GM12878 (cell line): ENCODE results near the gene CCDC28A. TPM values are rescaled to one million over a fixed set of nuclear protein-coding genes. Genes with fewer than 3 reads are reported as not detected.

ENCODE experiments used
- ATAC-seq: fragments of 200-7000 bp; cut with Tn5 transposase; 3 replicates; pipeline ENCODE4 v1.9.1; 2020; ENCODE audit warnings: mild to moderate bottlenecking, moderate library complexity
- BruUV-seq: library from RNA; stranded (reverse); fragments of 400-500 nt; replicated peaks from 2 replicates; lab custom pipeline; 2021; lab: Mats Ljungman, UMichigan
- CTCF ChIA-PET: fragments of 300-600 bp; sonication (Branson Sonifier 250); formaldehyde crosslinking; extraction: SDS; loops from one replicate; lab custom pipeline; 2021; ENCODE audit warnings: inconsistent platforms; lab: Yijun Ruan, JAX
- POLR2A ChIA-PET: fragments of 350-600 bp; formaldehyde crosslinking; extraction: SDS; loops from one replicate; lab custom pipeline; 2021; ENCODE audit warnings: inconsistent platforms; lab: Charles Lee
- RAD21 ChIA-PET: fragments of 300-600 bp; sonication (Branson Sonifier 250); formaldehyde crosslinking; loops from one replicate; lab custom pipeline; 2023; ENCODE audit warnings: antibody characterized with exemption; ENCODE audit not compliant: unreplicated experiment; lab: Charles Lee
- SMC1A ChIA-PET: fragments of 300-600 bp; sonication (Branson Sonifier 250); formaldehyde crosslinking; loops from one replicate; lab custom pipeline; 2023; ENCODE audit not compliant: unreplicated experiment, uncharacterized antibody; lab: Charles Lee
- DNase-seq: peaks from one replicate; pipeline ENCODE4 v3.0.0-alpha.2; 2011; ENCODE audit warnings: low read depth, low spot score
- FAIRE-seq: peaks from 3 replicates; lab custom pipeline; 2011; peaks lifted over from hg19 to GRCh38; lab: Jason Lieb, UNC
- H2AFZ ChIP-seq: 2 replicates; pipeline ENCODE4 v1.6.0; 2011; ENCODE audit warnings: low read depth, low read length, control low read depth; ENCODE audit not compliant: control insufficient read depth
- H3K27ac ChIP-seq: 2 replicates; pipeline ENCODE4 v1.5.1; 2011; ENCODE audit warnings: control low read depth; ENCODE audit not compliant: control insufficient read depth, insufficient read depth
- H3K27me3 ChIP-seq, 2 experiments: replicated peaks in 1 of 2; 2 replicates each; pipeline versions ENCODE4 v1.6.0 to v1.6.1; 2011; ENCODE audit warnings: low read length in 1 of 2; ENCODE audit not compliant: control insufficient read depth in 2 of 2, insufficient read depth in 2 of 2
- H3K36me3 ChIP-seq, 2 experiments: 2 replicates each; pipeline ENCODE4 v1.5.1; 2011; ENCODE audit warnings: low read length in 1 of 2; ENCODE audit not compliant: control insufficient read depth in 2 of 2, insufficient read depth in 2 of 2
- H3K4me1 ChIP-seq: 2 replicates; pipeline ENCODE4 v1.6.1; 2011; ENCODE audit warnings: mild to moderate bottlenecking, low read length, moderate library complexity, mixed read lengths; ENCODE audit not compliant: control insufficient read depth, insufficient read depth
- H3K4me2 ChIP-seq: 2 replicates; pipeline ENCODE4 v1.6.0; 2011; ENCODE audit warnings: control low read depth; ENCODE audit not compliant: control insufficient read depth, insufficient read depth
- H3K4me3 ChIP-seq: fragments of 200-600 bp; sonication (generic); 2 replicates; pipeline ENCODE4 v1.5.1; 2016
- H3K79me2 ChIP-seq: 2 replicates; pipeline ENCODE4 v1.6.0; 2011; ENCODE audit warnings: low read length; ENCODE audit not compliant: control insufficient read depth, insufficient read depth
- H3K9ac ChIP-seq: 2 replicates; pipeline ENCODE4 v1.8.0; 2011; ENCODE audit warnings: low read length, control low read depth, mixed read lengths; ENCODE audit not compliant: control insufficient read depth, insufficient read depth
- H3K9me3 ChIP-seq: replicated peaks from 3 replicates; pipeline ENCODE4 v1.5.1; 2011; ENCODE audit warnings: mild to moderate bottlenecking, low read length; ENCODE audit not compliant: control insufficient read depth, insufficient read depth
- H4K20me1 ChIP-seq: 2 replicates; pipeline ENCODE4 v1.6.0; 2011; ENCODE audit not compliant: control insufficient read depth, insufficient read depth
- ATF7 ChIP-seq: fragments of 450-650 bp; IDR thresholded peaks from 2 replicates; pipeline ENCODE4 v1.6.1; 2016; ENCODE audit warnings: low read depth, mild to moderate bottlenecking
- IKZF1 ChIP-seq: fragments of 450-650 bp; conservative IDR thresholded peaks from 2 replicates; pipeline ENCODE4 v1.6.1; 2017; ENCODE audit warnings: antibody characterized with exemption, mild to moderate bottlenecking
- NR2F1 ChIP-seq: fragments of 450-650 bp; conservative IDR thresholded peaks from 2 replicates; pipeline ENCODE4 v1.6.1; 2017; ENCODE audit warnings: mild to moderate bottlenecking
- RUNX3 ChIP-seq: IDR thresholded peaks from 2 replicates; pipeline ENCODE4 v1.6.1; 2012; ENCODE audit warnings: low read length, inconsistent platforms
- WGBS: methylation state at CpG from one replicate; pipeline ENCODE4 v1.1.6; 2016; ENCODE audit warnings: low lambda C conversion rate; ENCODE audit not compliant: insufficient replicate concordance, insufficient coverage; ENCODE audit errors: missing lambda C conversion rate; 5-methylcytosine and 5-hydroxymethylcytosine counted together
- in situ Hi-C: fragments of 300-500 bp; cut with MboI; formaldehyde crosslinking; loops from 9 replicates; pipeline ENCODE4 v1.14.3; 2018; ENCODE audit warnings: mixed read lengths
- intact Hi-C: fragments of 100-400 bp; cut with micrococcal nuclease; formaldehyde crosslinking; loops from one replicate; pipeline ENCODE4 v1.14.2; 2022; ENCODE audit not compliant: unreplicated experiment
- polyA plus RNA-seq, 11 experiments: library from polyadenylated mRNA; depleted of rRNA in 4 of 11; unstranded in 6 of 11; stranded (reverse) in 5 of 11; fragments of >200 nt; fragmentation: Nextera tagmentation in 4 of 11; fragmentation: Illumina TruSeq in 1 of 11; extraction: Ambion mirVana in 4 of 11; extraction: Trizol in 1 of 11; gene quantifications; 1 replicate in 1 of 11; 2 replicates in 10 of 11; pipeline versions ENCODE4 v1.2.1 to v1.2.3, GENCODE V29; 2011 to 2016; ENCODE audit warnings: inconsistent platforms in 2 of 11, missing spikeins in 2 of 11, low read depth in 1 of 11
- total RNA-seq, 4 experiments: library from RNA; depleted of rRNA in 3 of 4; stranded (reverse); fragments of >200 nt in 3 of 4; fragmentation: Illumina TruSeq in 1 of 4; extraction: Trizol in 1 of 4; gene quantifications; 2 replicates each; pipeline versions ENCODE4 v1.2.1 to v1.2.3, GENCODE V29; 2013 to 2021

Gene CCDC28A
- total and polyA plus RNA-seq, 10 of the 15 experiments (the other 5 are each of a cell fraction or from before 2014, with no cell fraction given), result 13.5 to 38.8 (median 19.2) TPM

GRCh38 chr6:138817799-138818198, 44.2 kb downstream of the CCDC28A start:
- Histone ChIP-seq H3K9me3 (no peaks in the 10 kb centered on the region), H2AFZ (peak overlapping the region; percentile 40), H4K20me1 (no peaks in the 10 kb centered on the region), H3K4me1 (peaks cover 18% of the 10 kb centered on the region), H3K4me3 (no peak overlapping the region), H3K27me3 (no peaks in the 10 kb centered on the region), H3K79me2 (no peaks in the 10 kb centered on the region), H3K9ac (no peak overlapping the region), H3K27ac (no peak overlapping the region; the same call in 1 of the 2 replicates), H3K36me3 (no peaks in the 10 kb centered on the region), H3K4me2 (no peak overlapping the region)
- ATAC-seq, result peak; percentile 51
- CTCF ChIA-PET, result interaction anchor here (0.7 to 10.7 kb wide), 21 partner anchors 38 to 555 kb away, joined by 3 to 166 read pairs (median 4); partner anchors contain the start of gene REPS1
- RAD21 ChIA-PET, result interaction anchor here (0.7 to 6.3 kb wide), 18 partner anchors 12 to 547 kb away, joined by 3 to 94 read pairs (median 4); partner anchors contain the start of gene REPS1
- in situ Hi-C loops (loop anchor here (5.0 kb wide), 3 partner anchors 170 to 550 kb away; partner anchors contain the start of gene REPS1), intact Hi-C loops (loop anchor here (1.0 to 2.0 kb wide), 3 partner anchors 53 to 401 kb away; no protein-coding TSS in a partner anchor)
- 14% methylated on average over 4 of the region's 4 CpGs for WGBS
- TF ChIP-seq IKZF1, result 0 out of 2 replicates have a peak, but pooled peaks have one; percentile 7
- no peak for TF ChIP-seq ATF7
- 0 out of 2 replicates have a peak, but pooled peaks have one; percentile 18 for TF ChIP-seq NR2F1
- peak; percentile 40; the same call in 1 of the 2 replicates for TF ChIP-seq RUNX3
- no peak for FAIRE-seq
- no TSS peak for BruUV-seq
- POLR2A ChIA-PET, result interaction anchor here (0.9 to 1.5 kb wide), 4 partner anchors 152 to 171 kb away, joined by 3 to 7 read pairs (median 3); no protein-coding TSS in a partner anchor
- no peak for DNase-seq
- SMC1A ChIA-PET, result interaction anchor here (0.9 to 11.3 kb wide), 18 partner anchors 11 to 547 kb away, joined by 3 to 163 read pairs (median 6); partner anchors contain the start of gene REPS1
